Astrocyte (in vitro differentiated cells and primary cell): ENCODE results near the gene IVNS1ABP. TPM values are rescaled to one million over a fixed set of nuclear protein-coding genes. Genes with fewer than 3 reads are reported as not detected.
A peak's percentile ranks its signal among the peaks of the same experiment; 100 is the strongest.

ENCODE experiments used
- DNase-seq: peaks from one replicate; pipeline ENCODE4 v3.0.0-alpha.2; 2010; ENCODE audit warnings: low read depth
- FAIRE-seq: peaks from 2 replicates; lab custom pipeline; 2011; peaks lifted over from hg19 to GRCh38; lab: Jason Lieb, UNC
- H2AFZ ChIP-seq: 2 replicates; pipeline ENCODE4 v1.6.0; 2012; ENCODE audit warnings: low read depth, low read length, inconsistent platforms
- H3K27ac ChIP-seq: 2 replicates; pipeline ENCODE4 v1.5.1; 2011; ENCODE audit warnings: low read depth, low read length, inconsistent platforms
- H3K27me3 ChIP-seq: 2 replicates; pipeline ENCODE4 v1.6.0; 2011; ENCODE audit warnings: low read length, inconsistent platforms; ENCODE audit not compliant: insufficient read depth
- H3K36me3 ChIP-seq: 2 replicates; pipeline ENCODE4 v1.5.1; 2011; ENCODE audit warnings: low read length, inconsistent platforms; ENCODE audit not compliant: insufficient read depth
- H3K4me1 ChIP-seq: 2 replicates; pipeline ENCODE4 v1.5.1; 2011; ENCODE audit warnings: low read length, inconsistent platforms; ENCODE audit not compliant: insufficient read depth
- H3K4me2 ChIP-seq: 2 replicates; pipeline ENCODE4 v1.6.0; 2012; ENCODE audit warnings: low read length, inconsistent platforms
- H3K4me3 ChIP-seq: 2 replicates; pipeline ENCODE4 v1.5.1; 2011; ENCODE audit warnings: low read depth, mild to moderate bottlenecking, low read length, inconsistent platforms; ENCODE audit not compliant: insufficient read depth
- H3K79me2 ChIP-seq: 2 replicates; pipeline ENCODE4 v1.6.0; 2012; ENCODE audit warnings: mild to moderate bottlenecking, low read length, inconsistent platforms; ENCODE audit not compliant: insufficient read depth
- H3K9ac ChIP-seq: 2 replicates; pipeline ENCODE4 v1.6.0; 2012; ENCODE audit warnings: mild to moderate bottlenecking, low read length, inconsistent platforms
- H3K9me3 ChIP-seq: 2 replicates; pipeline ENCODE4 v1.5.1; 2012; ENCODE audit warnings: low read depth, mild to moderate bottlenecking, low read length, inconsistent platforms; ENCODE audit not compliant: insufficient read depth
- H4K20me1 ChIP-seq: 2 replicates; pipeline ENCODE4 v1.6.0; 2012; ENCODE audit warnings: low read length, inconsistent platforms; ENCODE audit not compliant: insufficient read depth
- H3K27ac Mint-ChIP-seq: one replicate; pipeline ENCODE4 v1.8.0; 2021; ENCODE audit warnings: mild to moderate bottlenecking, mixed read lengths; ENCODE audit not compliant: unreplicated experiment
- H3K27me3 Mint-ChIP-seq: one replicate; pipeline ENCODE4 v1.8.0; 2021; ENCODE audit warnings: low read depth, mixed read lengths; ENCODE audit not compliant: unreplicated experiment
- H3K36me3 Mint-ChIP-seq: one replicate; pipeline ENCODE4 v1.8.0; 2021; ENCODE audit warnings: low read depth, mixed read lengths; ENCODE audit not compliant: unreplicated experiment
- H3K4me1 Mint-ChIP-seq: one replicate; pipeline ENCODE4 v1.8.0; 2021; ENCODE audit warnings: low read depth, mixed read lengths; ENCODE audit not compliant: unreplicated experiment
- H3K4me3 Mint-ChIP-seq: one replicate; pipeline ENCODE4 v1.8.0; 2021; ENCODE audit warnings: mild to moderate bottlenecking, moderate library complexity, mixed read lengths; ENCODE audit not compliant: unreplicated experiment
- H3K9me3 Mint-ChIP-seq: one replicate; pipeline ENCODE4 v1.8.0; 2021; ENCODE audit warnings: mild to moderate bottlenecking, mixed read lengths; ENCODE audit not compliant: unreplicated experiment
- EZH2 ChIP-seq: IDR thresholded peaks from 2 replicates; pipeline ENCODE4 v1.6.1; 2012; ENCODE audit warnings: mild to moderate bottlenecking, low read length, inconsistent platforms; ENCODE audit not compliant: insufficient read depth
- total RNA-seq: library from RNA; stranded (reverse); gene quantifications from 2 replicates; pipeline ENCODE4 v1.2.1, GENCODE V29; 2021
- TF ChIP-seq, protein P1 (sequence below): IDR thresholded peaks from 2 replicates; pipeline ENCODE4 v1.5.1; 2011; ENCODE audit warnings: low read depth, mild to moderate bottlenecking, inconsistent platforms, low read length, moderate library complexity; ENCODE audit not compliant: insufficient read depth

The IVNS1ABP gene
- total RNA-seq, 1 donor from 2014 or later = 107 TPM

DNA sequence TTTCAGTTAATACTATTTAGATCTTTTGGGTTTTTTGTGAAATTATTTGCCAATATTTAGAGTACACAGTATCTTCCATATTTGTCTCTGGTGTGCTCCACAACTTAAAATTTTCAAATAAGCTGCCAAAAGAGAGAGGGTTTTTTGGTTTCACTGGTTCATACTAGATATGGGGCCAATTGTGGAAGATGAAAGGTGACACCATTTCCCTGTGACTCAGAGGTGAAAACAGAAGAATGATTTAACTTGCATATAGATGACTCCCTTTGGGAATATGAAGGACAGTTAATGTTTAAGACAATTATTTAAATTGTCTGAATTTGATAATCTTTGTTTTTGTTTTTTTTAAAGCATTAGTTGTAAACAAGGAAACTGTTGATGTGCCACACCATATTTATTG lies 37.5 kb downstream of the IVNS1ABP start:
- no peaks in the 10 kb centered on the region for H4K20me1 ChIP-seq
- H3K4me2 ChIP-seq = no peak overlapping the region
- Mint-ChIP-seq H3K9me3 (no peaks in the 10 kb centered on the region), H3K36me3 (peaks cover 12% of the 10 kb centered on the region), H3K4me3 (no peak overlapping the region), H3K27ac (no peak overlapping the region), H3K27me3 (no peaks in the 10 kb centered on the region), H3K4me1 (peaks cover 7% of the 10 kb centered on the region)
- no peaks in the 10 kb centered on the region for H3K36me3 ChIP-seq
- TF ChIP-seq, protein P1, sequence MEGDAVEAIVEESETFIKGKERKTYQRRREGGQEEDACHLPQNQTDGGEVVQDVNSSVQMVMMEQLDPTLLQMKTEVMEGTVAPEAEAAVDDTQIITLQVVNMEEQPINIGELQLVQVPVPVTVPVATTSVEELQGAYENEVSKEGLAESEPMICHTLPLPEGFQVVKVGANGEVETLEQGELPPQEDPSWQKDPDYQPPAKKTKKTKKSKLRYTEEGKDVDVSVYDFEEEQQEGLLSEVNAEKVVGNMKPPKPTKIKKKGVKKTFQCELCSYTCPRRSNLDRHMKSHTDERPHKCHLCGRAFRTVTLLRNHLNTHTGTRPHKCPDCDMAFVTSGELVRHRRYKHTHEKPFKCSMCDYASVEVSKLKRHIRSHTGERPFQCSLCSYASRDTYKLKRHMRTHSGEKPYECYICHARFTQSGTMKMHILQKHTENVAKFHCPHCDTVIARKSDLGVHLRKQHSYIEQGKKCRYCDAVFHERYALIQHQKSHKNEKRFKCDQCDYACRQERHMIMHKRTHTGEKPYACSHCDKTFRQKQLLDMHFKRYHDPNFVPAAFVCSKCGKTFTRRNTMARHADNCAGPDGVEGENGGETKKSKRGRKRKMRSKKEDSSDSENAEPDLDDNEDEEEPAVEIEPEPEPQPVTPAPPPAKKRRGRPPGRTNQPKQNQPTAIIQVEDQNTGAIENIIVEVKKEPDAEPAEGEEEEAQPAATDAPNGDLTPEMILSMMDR = no peak
- TF ChIP-seq EZH2 = no peak
- H3K27me3 ChIP-seq = no peaks in the 10 kb centered on the region
- no peaks in the 10 kb centered on the region for H3K9me3 ChIP-seq
- H2AFZ ChIP-seq = no peak overlapping the region
- FAIRE-seq (no peak), DNase-seq (peak; percentile 42)
- H3K4me3 ChIP-seq = no peak overlapping the region
- no peaks in the 10 kb centered on the region for H3K4me1 ChIP-seq
- H3K79me2 ChIP-seq = no peaks in the 10 kb centered on the region
- no peak overlapping the region for H3K9ac ChIP-seq
- no peak overlapping the region for H3K27ac ChIP-seq

DNA sequence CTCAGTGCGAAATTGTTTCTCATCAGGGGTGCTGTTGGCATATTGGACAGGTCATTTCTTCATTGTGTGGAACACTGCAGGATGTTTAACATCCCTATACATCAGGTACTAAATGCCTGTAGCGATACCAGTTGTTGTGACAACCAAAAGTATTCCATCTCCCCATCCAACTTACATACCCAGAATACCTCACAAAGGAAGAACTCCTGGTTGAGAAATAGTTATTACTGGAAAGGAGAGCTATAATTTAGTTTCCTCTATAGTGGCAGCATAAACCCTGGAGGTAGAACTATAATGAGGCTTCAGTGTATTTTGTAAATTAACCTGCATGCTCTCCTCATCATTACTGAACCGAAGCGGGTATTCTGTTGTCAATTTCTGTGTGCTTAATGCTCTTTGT lies 45.1 kb downstream of the IVNS1ABP start:
- Histone ChIP-seq H3K9ac (no peak overlapping the region), H3K36me3 (no peaks in the 10 kb centered on the region), H3K4me1 (no peaks in the 10 kb centered on the region), H3K4me3 (no peak overlapping the region), H3K27ac (no peak overlapping the region), H4K20me1 (no peaks in the 10 kb centered on the region), H3K79me2 (no peaks in the 10 kb centered on the region), H3K4me2 (no peak overlapping the region), H3K9me3 (no peaks in the 10 kb centered on the region), H2AFZ (no peak overlapping the region), H3K27me3 (no peaks in the 10 kb centered on the region)
- H3K4me1 Mint-ChIP-seq = no peaks in the 10 kb centered on the region
- no peak overlapping the region for H3K27ac Mint-ChIP-seq
- no peaks in the 10 kb centered on the region for H3K9me3 Mint-ChIP-seq
- peak; percentile 43 for FAIRE-seq
- H3K27me3 Mint-ChIP-seq = no peaks in the 10 kb centered on the region
- no peaks in the 10 kb centered on the region for H3K36me3 Mint-ChIP-seq
- DNase-seq = no peak
- TF ChIP-seq EZH2 = no peak
- TF ChIP-seq, protein P1 = no peak
- no peak overlapping the region for H3K4me3 Mint-ChIP-seq

DNA sequence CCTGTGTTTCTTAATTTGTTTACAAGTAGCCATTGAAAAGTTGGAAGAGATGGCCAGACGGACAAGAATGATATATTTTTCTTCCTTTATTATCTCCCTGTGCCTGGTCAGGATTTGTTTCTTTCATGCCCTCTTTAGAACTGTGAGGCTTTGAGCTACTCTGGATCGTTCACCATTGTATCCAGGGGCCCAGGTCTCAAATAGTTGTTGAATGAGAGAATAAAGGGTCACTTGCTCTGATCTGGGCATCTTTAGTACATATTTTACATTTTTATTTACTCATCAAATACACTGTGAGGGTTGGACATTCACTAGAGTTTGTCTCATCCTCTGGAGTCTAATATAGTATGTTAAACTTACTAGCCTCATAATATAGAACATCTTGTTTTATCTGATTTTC lies 48.7 kb downstream of the IVNS1ABP start:
- Mint-ChIP-seq H3K4me1 (no peaks in the 10 kb centered on the region), H3K9me3 (no peaks in the 10 kb centered on the region), H3K27me3 (no peaks in the 10 kb centered on the region), H3K36me3 (no peaks in the 10 kb centered on the region), H3K4me3 (no peak overlapping the region), H3K27ac (no peak overlapping the region)
- no peak overlapping the region for H3K9ac ChIP-seq
- FAIRE-seq (no peak), DNase-seq (no peak)
- H4K20me1 ChIP-seq = no peaks in the 10 kb centered on the region
- no peaks in the 10 kb centered on the region for H3K36me3 ChIP-seq
- no peak overlapping the region for H3K4me3 ChIP-seq
- no peaks in the 10 kb centered on the region for H3K27me3 ChIP-seq
- H3K9me3 ChIP-seq = no peaks in the 10 kb centered on the region
- TF ChIP-seq EZH2 = no peak
- no peak overlapping the region for H3K4me2 ChIP-seq
- H3K79me2 ChIP-seq = no peaks in the 10 kb centered on the region
- no peak overlapping the region for H3K27ac ChIP-seq
- H3K4me1 ChIP-seq = no peaks in the 10 kb centered on the region
- no peak overlapping the region for H2AFZ ChIP-seq
